ENCODE measurements around the gene SHANK1.

The SHANK1 gene

GRCh38 chr19:50741179-50741933, 21.8 kb upstream of the SHANK1 start:
- DNase-seq (ENCODE audit: low read depth in 1 of 2, low spot score in 1 of 2): no peak
- Histone ChIP-seq H3K4me3 (replicated peaks; ENCODE audit: insufficient read depth, low read length) (no peak overlapping the region), H3K27ac (replicated peaks) (no peak overlapping the region), H3K27me3 (ENCODE audit: insufficient read depth, poor library complexity, severe bottlenecking) (peaks cover 4% of the 10 kb centered on the region)
- TF ChIP-seq REST (IDR thresholded peaks at IDR 0.05; ENCODE audit: insufficient replicate concordance, low read depth) (no peak), SPI1 (IDR thresholded peaks at IDR 0.05; ENCODE audit: borderline replicate concordance, low read depth) (no peak), GABPA (IDR thresholded peaks at IDR 0.05; ENCODE audit: low read depth) (no peak), CTCF (IDR thresholded peaks at IDR 0.05; ENCODE audit: insufficient read depth, low read length) (no peak), POLR2AphosphoS5 (IDR thresholded peaks at IDR 0.05; ENCODE audit: low read depth) (no peak)

- H3K4me3 ChIP-seq (replicated peaks; ENCODE audit: insufficient read depth, low read length): no peak overlapping the region
- H3K27me3 ChIP-seq (ENCODE audit: insufficient read depth, poor library complexity, severe bottlenecking): peaks cover 4% of the 10 kb centered on the region
- no peak overlapping the region for H3K27ac ChIP-seq (replicated peaks)
- DNase-seq (ENCODE audit: low read depth in 1 of 2, low spot score in 1 of 2): no peak
- TF ChIP-seq CTCF (IDR thresholded peaks at IDR 0.05; ENCODE audit: insufficient read depth, low read length): no peak
- no peak for TF ChIP-seq SPI1 (IDR thresholded peaks at IDR 0.05; ENCODE audit: borderline replicate concordance, low read depth)
Measured at GRCh38 chr19:50739914-50740426, 20.4 kb upstream of the SHANK1 start.

GRCh38 chr19:50739132-50739913, 19.7 kb upstream of the SHANK1 start:
- H3K27me3 ChIP-seq (ENCODE audit: insufficient read depth, poor library complexity, severe bottlenecking): peaks cover 4% of the 10 kb centered on the region
- H3K4me3 ChIP-seq (replicated peaks; ENCODE audit: insufficient read depth, low read length): no peak overlapping the region
- no peak overlapping the region for H3K27ac ChIP-seq (replicated peaks)
- no peak for TF ChIP-seq GABPA (IDR thresholded peaks at IDR 0.05; ENCODE audit: low read depth)
- TF ChIP-seq POLR2AphosphoS5 (IDR thresholded peaks at IDR 0.05; ENCODE audit: low read depth): no peak
- no peak for TF ChIP-seq SPI1 (IDR thresholded peaks at IDR 0.05; ENCODE audit: borderline replicate concordance, low read depth)
- TF ChIP-seq REST (IDR thresholded peaks at IDR 0.05; ENCODE audit: insufficient replicate concordance, low read depth): no peak
- TF ChIP-seq CTCF (IDR thresholded peaks at IDR 0.05; ENCODE audit: insufficient read depth, low read length): no peak
- DNase-seq (ENCODE audit: low read depth in 1 of 2, low spot score in 1 of 2): no peak

Data from HL-60 (cell line).